Parathyroid adenoma (tissue), 2 donors: ENCODE measurements around the gene CUX1.

Experiments
- H2AFZ ChIP-seq: fragments of 300-600 bp; sonication (generic); one replicate; pipeline ENCODE4 v1.7.0; 2017; ENCODE audit warnings: antibody characterized with exemption, mild to moderate bottlenecking
- H3K27ac ChIP-seq: fragments of 300-600 bp; sonication (generic); one replicate; pipeline ENCODE4 v1.7.0; 2017
- H3K27me3 ChIP-seq: fragments of 300-600 bp; sonication (generic); one replicate; pipeline ENCODE4 v1.7.0; 2017; ENCODE audit warnings: low read length; ENCODE audit not compliant: control insufficient read depth, insufficient read depth
- H3K36me3 ChIP-seq: fragments of 300-600 bp; sonication (generic); one replicate; pipeline ENCODE4 v1.7.0; 2017; ENCODE audit warnings: low read length; ENCODE audit not compliant: control insufficient read depth, insufficient read depth
- H3K4me1 ChIP-seq: fragments of 300-600 bp; sonication (generic); one replicate; pipeline ENCODE4 v1.7.0; 2017; ENCODE audit warnings: control low read depth
- H3K4me2 ChIP-seq: fragments of 300-600 bp; sonication (generic); one replicate; pipeline ENCODE4 v1.7.0; 2017; ENCODE audit warnings: low read length
- H3K4me3 ChIP-seq: fragments of 300-600 bp; sonication (generic); one replicate; pipeline ENCODE4 v1.7.0; 2017; ENCODE audit warnings: low read depth, low read length
- H3K79me2 ChIP-seq: fragments of 300-600 bp; sonication (generic); one replicate; pipeline ENCODE4 v1.7.0; 2017; ENCODE audit warnings: control low read depth
- H3K9ac ChIP-seq: fragments of 300-600 bp; sonication (generic); one replicate; pipeline ENCODE4 v1.7.0; 2017; ENCODE audit warnings: mild to moderate bottlenecking
- H3K9me3 ChIP-seq: fragments of 300-600 bp; sonication (generic); one replicate; pipeline ENCODE4 v1.7.0; 2017; ENCODE audit warnings: low read length; ENCODE audit not compliant: control insufficient read depth
- TF ChIP-seq, protein P1 (sequence below): fragments of 300-600 bp; sonication (generic); IDR thresholded peaks from one replicate; pipeline ENCODE4 v1.7.0; 2017; ENCODE audit warnings: antibody characterized with exemption, mild to moderate bottlenecking
- donor health status: primary hyperparathyroidism.

The CUX1 gene

DNA sequence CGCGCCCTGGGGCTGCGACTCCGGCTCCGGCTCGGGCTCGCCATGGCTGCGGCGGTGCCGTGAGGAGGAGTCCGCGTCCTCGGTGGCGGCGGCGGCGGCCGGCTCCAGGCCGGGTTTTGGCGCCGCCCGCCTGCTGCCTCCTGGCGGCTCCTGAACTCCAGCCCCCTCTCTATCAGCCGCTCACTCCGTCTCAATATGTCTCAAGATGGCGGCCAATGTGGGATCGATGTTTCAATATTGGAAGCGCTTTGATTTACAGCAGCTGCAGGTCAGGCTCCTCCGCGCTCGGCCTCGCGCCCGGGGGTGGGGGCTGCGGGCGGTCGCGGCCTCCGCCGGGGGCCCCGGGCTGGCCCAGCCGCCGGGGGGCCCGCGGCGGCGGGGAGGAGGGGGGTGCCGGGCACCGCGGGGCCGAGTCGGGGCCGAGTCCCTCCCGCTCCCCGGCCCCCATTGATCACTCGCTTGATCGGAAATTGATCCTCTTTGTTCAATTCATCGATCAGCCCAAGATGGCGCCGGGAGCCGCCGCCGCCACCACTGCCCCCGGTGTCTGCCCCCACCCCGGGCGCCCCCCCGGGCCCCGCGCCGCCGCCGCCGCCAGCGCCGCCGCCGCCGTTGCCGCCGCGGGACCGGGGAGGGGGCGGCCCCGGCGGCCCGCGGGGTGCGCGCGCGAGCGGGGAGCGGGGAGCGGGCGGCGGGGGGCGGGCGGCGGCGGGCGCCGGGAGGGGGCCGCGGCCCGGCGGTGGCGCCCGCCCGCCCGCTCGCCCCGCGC lies 1.4 kb upstream of the CUX1 start:
- Histone ChIP-seq H3K4me3 (peak overlapping the region; percentile 50), H3K9me3 (no peaks in the 10 kb centered on the region), H3K79me2 (peaks cover 9% of the 10 kb centered on the region), H3K9ac (no peak overlapping the region), H3K27me3 (no peaks in the 10 kb centered on the region), H3K4me1 (no peaks in the 10 kb centered on the region), H3K27ac (no peak overlapping the region), H3K4me2 (no peak overlapping the region), H3K36me3 (no peaks in the 10 kb centered on the region), H2AFZ (peak overlapping the region; percentile 62)
- TF ChIP-seq, protein P1, sequence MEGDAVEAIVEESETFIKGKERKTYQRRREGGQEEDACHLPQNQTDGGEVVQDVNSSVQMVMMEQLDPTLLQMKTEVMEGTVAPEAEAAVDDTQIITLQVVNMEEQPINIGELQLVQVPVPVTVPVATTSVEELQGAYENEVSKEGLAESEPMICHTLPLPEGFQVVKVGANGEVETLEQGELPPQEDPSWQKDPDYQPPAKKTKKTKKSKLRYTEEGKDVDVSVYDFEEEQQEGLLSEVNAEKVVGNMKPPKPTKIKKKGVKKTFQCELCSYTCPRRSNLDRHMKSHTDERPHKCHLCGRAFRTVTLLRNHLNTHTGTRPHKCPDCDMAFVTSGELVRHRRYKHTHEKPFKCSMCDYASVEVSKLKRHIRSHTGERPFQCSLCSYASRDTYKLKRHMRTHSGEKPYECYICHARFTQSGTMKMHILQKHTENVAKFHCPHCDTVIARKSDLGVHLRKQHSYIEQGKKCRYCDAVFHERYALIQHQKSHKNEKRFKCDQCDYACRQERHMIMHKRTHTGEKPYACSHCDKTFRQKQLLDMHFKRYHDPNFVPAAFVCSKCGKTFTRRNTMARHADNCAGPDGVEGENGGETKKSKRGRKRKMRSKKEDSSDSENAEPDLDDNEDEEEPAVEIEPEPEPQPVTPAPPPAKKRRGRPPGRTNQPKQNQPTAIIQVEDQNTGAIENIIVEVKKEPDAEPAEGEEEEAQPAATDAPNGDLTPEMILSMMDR: peak; percentile 6

DNA sequence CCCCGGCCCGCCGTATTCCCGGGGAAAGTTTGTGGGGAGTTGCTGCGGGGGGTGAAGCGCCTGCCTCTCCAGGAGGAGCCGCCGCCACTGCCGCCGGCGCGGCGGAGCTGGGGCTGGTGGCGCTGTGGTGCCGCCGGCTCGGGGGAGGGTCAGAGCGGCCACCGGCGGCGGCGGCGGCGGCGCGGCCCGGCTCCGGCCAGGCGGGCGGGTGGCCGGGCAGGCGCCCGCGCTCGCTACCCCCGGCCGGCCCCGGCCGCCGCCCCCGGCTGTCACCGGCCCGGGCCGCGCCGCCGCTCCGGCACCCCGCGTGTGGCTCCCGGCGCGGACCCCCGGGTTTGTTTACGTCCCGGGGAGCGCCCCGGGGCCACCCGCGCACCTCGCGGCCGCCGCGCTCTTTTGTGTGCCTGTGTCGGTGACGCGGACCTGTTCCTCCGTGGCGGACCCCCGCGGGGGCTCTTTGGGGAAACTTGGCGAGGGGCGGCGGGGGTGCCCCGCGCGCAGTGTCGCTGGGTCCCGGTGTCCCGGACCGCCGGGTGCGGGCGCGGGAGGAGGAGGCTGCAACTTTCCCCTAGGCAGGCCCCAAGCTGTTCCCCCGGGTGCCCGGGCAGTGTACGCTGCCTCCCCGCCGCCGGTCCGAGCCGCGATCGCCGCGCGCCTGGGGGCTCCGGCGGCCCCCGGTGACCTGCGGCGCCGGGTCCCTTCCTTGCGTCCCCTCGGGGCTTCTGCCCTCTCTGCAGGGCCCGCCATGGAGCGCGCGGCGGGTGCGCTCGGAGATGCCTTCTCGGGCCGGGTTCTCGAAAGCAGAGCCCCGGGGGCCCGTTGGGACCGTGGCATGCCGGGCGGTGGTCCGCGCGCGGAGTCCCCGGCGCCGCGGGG lies 593 bp upstream of the CUX1 start:
- H3K9ac ChIP-seq: no peak overlapping the region
- H3K27me3 ChIP-seq: no peaks in the 10 kb centered on the region
- peak overlapping the region; percentile 60 for H3K4me3 ChIP-seq
- peak overlapping the region; percentile 60 for H2AFZ ChIP-seq
- TF ChIP-seq, protein P1: no peak
- peak overlapping the region; percentile 79 for H3K4me2 ChIP-seq
- H3K79me2 ChIP-seq: peaks cover 12% of the 10 kb centered on the region
- H3K9me3 ChIP-seq: no peaks in the 10 kb centered on the region
- H3K27ac ChIP-seq: no peak overlapping the region
- H3K4me1 ChIP-seq: no peaks in the 10 kb centered on the region
- no peaks in the 10 kb centered on the region for H3K36me3 ChIP-seq

DNA sequence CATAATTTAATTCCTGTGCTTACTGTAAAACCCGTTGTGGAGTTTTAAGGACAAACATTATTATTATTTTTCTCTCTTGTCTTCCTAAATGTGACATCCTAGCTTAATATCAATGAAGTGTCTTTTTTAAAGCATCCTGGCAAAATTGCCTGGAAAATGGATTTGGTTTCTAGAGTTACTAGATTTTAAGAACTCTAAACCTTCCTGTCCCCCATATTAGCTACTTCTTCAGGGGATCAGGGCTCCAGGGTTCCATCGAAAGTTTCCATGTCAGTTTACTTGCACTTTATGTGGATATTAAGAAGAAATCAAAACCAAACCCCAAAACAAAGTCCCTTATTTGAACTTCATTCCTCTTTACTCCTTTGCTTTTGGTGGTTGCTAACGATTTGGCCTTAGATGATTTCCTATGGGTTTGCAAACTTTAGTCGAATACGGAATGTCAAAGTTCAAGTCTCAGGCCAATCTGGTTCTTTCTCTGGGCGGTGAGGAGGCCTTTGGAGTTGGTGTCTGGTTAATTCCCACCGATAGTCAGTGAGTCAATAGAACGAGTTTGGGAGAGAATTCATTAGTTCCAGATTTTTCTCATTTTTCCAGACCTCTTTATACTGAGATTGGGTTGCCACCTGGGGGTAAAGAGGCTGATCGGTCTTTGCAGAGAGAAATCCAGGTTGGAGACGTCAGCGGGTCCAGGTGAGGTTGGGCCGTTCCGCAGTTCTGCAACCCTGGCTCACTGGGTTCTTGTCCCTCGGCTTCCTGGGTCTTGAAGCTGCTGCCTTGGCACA lies 1.1 kb downstream of the CUX1 start:
- H3K4me3 ChIP-seq: no peak overlapping the region
- H3K27ac ChIP-seq: no peak overlapping the region
- H3K4me1 ChIP-seq: no peaks in the 10 kb centered on the region
- TF ChIP-seq, protein P1: no peak
- H3K36me3 ChIP-seq: no peaks in the 10 kb centered on the region
- no peak overlapping the region for H2AFZ ChIP-seq
- H3K9ac ChIP-seq: no peak overlapping the region
- peaks cover 26% of the 10 kb centered on the region for H3K79me2 ChIP-seq
- no peaks in the 10 kb centered on the region for H3K9me3 ChIP-seq
- no peaks in the 10 kb centered on the region for H3K27me3 ChIP-seq
- H3K4me2 ChIP-seq: no peak overlapping the region

DNA sequence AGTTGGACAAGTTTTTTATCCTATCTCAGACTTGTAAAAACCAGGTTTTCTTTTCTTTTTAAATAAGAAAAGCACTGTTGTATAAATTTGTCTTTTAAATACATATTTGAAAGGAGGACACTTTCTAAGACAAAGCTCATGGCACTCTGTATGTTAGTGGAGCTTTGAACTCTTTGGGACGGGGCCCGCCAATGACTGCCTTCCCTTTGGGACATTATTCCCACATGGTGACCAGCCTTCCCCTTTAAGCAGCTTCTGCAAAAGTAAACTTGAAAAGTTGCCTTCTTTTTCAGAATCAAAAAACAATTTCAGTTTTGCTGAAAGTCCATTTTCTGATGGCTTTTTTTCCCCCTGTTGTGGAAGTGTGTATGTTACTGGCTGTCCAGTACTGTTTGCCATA lies 1.8 kb downstream of the CUX1 start:
- Histone ChIP-seq H3K79me2 (peaks cover 27% of the 10 kb centered on the region), H3K4me2 (no peak overlapping the region), H3K27ac (no peak overlapping the region), H3K9ac (no peak overlapping the region), H3K36me3 (no peaks in the 10 kb centered on the region), H3K4me3 (no peak overlapping the region), H3K27me3 (no peaks in the 10 kb centered on the region), H3K9me3 (no peaks in the 10 kb centered on the region), H2AFZ (no peak overlapping the region), H3K4me1 (no peaks in the 10 kb centered on the region)
- TF ChIP-seq, protein P1: no peak
